Dermis blood vessel endothelial cell (primary cell): ENCODE measurements around the gene ILK. TPM values are rescaled to one million over a fixed set of nuclear protein-coding genes. Genes with fewer than 3 reads are reported as not detected.

Source experiments
- DNase-seq: peaks from one replicate; pipeline ENCODE4 v3.0.0; 2010
- total RNA-seq: library from RNA; depleted of rRNA; stranded (reverse); fragments of >200 nt; gene quantifications from 2 replicates; pipeline ENCODE4 v1.2.3, GENCODE V29; 2014

The ILK gene
- total RNA-seq, 1 donor from 2014 or later, result 163 TPM

DNA sequence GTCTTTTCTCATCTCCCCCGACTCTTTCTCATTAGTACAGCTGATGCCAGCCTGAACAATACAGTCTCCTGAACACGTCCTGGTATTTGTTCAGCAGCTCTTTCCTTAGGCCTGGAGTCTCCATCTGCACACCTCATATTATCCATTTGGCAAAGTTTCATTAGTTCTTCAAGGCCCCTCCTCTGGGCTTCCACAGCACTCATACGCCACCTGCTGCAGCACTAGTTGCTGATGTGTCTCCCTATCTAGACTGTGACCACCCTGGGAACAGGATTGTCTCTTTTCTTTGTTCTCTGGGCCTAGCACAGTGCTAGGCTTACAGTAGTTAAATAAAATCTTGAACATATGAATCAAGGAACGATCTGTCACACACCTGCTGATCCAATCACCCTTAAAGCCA lies 34.9 kb downstream of the ILK start:
- peak; percentile 28 for DNase-seq

DNA sequence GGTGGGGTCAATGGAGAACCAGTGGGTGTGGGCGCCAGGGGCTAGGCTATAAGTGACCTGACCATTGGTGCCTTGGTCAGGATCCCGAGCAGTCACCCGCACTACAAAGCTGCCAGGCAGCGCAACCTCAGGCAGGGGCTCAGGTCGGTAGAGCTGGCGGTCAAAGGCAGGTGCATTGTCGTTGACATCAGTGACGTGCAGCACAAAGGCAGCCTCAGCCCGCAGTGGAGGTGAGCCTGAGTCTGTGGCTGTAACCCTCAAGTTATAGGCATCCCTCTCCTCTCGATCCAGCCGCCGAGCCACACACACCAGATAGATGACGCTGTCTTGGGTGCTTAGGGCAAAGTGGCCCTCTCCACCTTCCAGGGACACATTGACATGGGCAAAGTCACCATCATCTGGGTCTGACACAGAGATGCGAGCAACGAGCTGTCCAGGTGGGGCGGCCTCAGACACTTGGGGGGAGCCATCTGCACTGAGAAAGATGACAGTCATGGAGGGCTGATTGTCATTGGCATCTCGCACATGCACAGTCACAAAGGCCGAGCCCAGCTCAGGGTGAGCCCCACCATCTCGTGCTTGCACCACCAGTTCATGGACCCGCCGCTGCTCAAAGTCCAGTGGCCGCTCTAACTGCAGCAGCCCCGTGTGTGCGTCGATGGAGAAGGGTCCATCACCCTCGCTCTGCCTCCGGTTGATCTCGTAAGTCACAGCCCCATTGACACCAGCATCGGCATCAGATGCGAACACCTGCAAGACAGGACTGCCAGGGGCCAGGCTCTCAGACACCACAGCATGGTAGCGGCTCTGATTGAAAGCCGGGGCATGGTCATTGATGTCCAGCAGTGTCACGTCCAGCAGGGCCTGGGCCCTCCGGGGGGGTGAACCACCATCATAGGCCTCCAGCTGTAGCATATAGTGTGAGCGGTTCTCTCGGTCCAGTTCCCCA lies 36.7 kb downstream of the ILK start:
- DNase-seq, result no peak

DNA sequence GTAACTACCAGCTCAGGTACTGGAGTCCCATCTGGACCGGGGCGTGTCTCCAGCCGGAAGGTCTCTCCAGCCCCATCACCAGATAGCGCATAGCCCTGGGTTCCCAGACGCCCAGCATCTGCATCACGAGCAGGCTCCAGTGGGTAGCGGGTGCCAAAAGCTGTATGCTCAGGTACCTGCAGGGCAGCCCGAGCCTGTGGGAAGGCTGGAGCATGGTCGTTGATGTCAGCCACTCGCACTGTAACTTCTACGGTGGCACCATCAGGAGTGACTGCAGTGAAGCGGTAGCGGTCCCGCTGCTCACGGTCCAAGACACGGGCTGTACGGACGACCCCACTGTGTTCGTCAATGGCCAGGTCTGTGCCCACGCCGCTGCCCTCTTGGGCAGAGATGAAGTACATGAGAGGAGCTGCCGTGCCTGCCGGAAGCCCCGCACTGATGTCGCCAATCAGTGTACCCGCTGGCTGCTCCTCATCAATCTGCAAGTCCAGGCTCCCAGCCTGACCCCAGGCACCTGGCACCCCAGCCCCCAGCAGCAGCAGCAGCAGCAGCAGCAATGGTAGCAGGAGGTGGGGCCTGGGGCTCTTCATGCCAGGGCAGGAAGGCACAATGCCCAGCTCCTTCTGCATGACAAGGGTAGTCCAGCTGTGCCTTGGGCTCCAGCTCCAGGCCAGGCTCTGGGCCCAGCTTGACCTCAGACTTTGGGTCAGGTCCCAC lies 37.6 kb downstream of the ILK start:
- DNase-seq, result no peak

DNA sequence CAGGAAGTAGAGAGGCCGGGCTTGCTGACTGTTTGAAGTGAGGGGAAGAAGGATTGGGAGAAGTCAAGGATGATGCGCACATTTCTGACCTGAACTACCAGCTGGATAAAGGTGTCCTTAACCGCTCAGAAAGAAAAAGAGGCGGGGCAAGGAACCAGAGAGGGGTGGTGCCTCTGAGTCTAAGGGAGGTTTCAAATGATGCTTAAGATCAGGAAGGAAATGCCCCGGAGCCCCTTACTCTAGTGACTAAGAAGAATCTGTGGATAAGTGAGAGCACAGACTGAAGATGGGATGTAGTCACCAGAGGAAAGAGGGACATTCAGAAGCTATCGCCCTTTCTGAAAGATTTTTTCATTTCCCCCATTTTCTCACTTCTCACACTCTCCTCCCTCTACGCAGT lies 39.4 kb downstream of the ILK start:
- DNase-seq, result no peak

DNA sequence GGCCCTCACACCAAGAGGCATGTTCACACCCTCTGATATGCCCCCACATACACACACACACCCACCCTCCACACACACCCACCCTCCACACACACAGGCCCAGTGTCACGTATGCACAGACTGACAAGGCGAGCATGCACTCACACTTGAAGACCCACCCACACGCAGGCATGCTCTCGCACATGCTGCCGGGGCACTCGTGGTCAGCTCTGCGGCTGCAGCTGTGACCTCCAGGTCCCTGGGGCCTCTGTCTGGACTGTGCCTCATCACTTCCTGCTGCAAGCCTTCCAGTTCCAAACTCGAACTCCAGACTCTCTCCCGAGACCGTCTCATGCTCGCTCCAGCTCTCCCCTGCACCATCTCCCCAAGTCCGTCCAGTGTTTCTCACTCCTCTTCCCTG lies 42.5 kb downstream of the ILK start:
- DNase-seq, result peak; percentile 77

DNA sequence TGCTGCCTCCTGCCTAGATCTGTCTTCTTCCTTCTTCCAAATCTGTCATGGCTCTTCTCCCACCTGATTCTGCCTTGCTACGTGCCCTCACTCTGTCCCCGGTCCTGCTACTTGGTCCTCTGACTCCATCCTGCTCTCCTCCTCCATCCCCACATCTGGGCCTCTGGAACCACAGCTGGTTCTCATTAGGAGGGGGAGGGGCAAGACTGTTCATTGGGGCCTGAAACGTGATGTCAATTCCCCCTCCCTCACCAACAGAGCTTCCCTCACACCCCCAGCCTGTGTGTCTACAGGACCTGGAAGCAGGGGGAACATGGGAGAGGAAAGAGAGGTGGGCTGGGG lies 43.0 kb downstream of the ILK start:
- DNase-seq, result no peak

DNA sequence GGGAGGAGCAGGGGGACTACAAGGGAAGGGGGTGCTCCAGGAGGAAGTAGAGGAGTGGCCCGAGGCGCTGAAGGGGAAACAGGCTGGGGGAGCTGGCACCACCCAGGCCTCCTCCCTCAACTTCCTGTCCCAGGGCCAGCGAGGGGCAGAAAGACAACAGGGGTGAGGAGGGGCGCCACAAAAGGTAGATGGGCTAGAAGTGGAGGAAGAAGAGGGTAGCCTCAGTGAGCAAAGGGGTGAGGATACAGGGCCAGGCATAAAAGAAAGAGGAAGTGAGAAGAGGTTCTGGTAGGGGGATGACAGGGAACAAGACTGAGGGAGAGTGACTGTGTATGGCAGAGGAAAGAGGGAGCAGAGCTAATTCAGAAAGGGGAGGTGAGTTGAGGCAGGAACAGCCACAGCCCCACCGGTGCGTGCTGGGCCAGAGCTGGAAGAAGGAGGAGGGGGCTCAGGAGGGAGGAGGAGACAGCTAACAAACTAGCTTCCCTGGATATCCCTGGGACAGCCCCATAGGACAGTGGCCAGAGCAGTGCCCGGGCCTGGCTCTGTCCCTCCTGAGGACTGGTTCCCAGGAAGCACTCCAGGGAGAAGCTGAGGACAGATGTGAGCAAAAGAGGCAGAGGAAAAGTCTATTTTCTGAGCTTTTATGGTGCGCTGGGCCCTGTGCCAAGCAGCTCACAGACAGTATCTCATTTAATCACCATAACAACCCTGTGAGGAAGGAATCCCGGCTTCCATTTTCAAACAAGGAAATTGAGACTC lies 43.5 kb downstream of the ILK start:
- peak; percentile 69 for DNase-seq

DNA sequence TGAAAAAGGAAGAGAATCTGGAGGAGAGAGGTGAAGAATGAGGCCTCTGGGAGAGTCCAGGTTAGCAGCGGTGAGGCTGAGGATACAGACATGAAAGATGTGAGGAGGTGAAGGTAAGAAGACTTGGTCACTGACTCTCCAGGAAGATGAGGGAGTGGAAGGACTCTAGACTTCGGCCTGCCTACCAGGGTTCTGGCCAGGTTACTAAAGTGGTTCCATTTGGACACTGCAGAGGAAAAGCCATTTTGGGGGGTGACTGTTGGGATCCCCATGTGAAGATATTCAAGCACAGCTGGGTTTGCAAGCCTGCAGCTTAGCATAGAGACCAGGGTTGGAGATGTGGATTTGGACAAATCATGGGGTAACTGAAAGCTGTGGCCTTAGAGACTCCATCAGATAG lies 44.3 kb downstream of the ILK start:
- no peak for DNase-seq

DNA sequence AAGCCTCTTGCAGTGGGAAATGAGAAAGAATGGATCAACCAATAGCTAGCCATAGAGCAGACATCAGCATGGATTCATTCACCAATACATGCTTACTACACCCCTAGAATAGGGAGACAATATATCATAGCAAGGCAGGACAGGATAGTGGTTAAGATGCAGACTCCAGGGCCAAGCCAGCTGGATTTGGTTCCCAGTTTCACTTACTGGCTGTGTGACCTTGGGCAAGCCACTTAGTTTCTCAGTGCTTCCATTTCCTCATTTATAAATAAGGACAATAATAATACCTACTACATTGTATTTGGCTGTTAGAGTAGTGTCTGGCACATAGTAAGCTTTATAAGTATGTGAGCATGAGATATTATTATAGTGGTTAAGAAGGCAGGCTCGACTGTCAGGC lies 44.9 kb downstream of the ILK start:
- DNase-seq, result no peak

DNA sequence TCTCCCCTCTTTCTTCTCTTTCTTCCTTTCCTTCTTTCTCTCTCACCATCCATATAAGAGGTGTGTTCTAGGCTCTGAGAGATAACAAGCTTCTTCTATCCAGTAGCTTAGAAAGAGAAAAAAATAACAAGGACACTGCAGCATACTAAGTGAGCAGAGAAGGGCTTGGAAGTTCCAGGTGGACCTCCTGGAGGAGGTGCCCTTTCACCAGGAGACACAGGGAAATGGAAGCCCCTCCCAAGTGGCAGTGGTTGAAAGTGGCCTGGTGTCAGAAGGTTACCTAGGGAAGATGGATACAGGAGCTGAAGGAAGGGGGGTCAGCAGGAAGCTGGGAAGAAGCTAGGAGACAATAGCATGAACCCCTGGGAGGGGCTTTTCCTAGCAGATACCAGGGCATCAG lies 46.5 kb downstream of the ILK start:
- no peak for DNase-seq

DNA sequence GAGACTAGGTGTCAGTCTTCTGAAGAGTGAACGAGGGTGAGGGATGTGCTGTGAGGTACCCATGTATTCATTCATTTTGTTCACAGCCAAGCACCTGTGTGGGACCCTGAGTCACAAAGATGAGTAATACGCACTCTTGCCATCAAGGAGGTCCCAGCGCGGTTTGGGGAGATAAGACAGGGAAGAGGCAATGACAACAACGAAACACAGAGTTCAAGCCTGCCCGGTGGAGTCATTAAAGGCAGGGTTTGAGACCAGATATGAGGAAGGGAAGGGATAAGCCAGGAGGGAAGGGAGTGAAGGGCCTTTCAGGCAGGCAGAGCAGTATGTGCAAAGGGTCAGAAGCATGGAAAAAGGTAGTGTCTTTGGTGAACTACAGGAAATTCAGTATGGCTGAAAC lies 47.4 kb downstream of the ILK start:
- no peak for DNase-seq

DNA sequence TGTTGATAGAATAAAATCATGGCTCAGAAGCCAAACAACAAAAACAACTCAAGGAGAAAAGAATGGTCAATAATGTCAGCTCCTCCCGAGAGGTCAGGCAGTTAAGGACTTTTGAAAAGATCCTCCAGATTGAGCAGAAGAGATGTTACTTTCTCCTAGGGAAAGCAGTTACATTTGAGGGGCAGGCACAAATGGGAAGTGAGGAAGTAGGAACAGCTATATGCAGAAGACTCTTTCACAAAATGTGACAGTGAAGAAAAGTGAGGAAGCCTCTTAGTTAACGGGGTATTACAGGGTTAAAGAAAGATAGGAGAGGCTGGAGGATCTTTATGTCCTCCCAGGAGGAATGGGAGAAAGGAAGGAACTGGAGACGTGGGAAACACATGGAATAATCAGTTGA lies 48.6 kb downstream of the ILK start:
- DNase-seq, result no peak

DNA sequence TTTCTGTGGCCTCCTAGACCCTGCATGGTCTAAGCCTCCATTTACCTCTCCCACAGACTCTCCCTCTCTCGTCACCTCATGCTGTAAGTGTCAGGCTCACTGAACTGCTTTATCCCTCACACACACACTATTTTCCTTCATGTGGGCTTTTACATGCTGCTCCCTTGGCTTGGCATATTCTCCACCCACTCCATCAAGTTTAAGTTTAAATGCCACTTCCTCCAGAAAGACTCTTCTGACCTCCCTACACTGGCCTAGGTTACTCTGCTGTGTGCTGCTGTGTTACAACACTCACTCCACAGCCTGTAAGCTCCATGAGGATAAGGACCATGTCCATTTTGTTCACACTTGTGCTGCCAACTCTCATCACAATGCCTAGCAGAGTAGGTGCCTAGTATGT lies 49.5 kb downstream of the ILK start:
- DNase-seq, result no peak

DNA sequence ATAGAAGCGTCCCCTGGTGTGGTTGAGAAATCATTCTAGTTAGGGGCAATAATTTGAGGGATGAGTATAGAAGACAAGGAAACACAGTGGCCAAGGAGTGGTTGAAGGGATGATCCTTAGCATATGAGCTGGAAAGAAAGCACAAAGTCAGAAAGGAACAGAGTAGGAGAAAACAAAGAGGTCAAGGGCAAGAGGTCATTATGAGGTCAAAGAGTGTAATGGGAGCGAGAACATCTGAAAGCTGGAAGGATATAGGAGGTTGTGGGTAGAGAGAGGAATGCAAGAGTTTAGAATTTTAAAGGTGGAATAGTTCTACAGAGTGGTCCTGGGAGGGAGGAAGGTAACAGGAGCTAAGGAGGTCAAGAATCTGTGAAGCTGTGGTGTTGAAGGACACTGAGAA lies 50.1 kb downstream of the ILK start:
- no peak for DNase-seq

DNA sequence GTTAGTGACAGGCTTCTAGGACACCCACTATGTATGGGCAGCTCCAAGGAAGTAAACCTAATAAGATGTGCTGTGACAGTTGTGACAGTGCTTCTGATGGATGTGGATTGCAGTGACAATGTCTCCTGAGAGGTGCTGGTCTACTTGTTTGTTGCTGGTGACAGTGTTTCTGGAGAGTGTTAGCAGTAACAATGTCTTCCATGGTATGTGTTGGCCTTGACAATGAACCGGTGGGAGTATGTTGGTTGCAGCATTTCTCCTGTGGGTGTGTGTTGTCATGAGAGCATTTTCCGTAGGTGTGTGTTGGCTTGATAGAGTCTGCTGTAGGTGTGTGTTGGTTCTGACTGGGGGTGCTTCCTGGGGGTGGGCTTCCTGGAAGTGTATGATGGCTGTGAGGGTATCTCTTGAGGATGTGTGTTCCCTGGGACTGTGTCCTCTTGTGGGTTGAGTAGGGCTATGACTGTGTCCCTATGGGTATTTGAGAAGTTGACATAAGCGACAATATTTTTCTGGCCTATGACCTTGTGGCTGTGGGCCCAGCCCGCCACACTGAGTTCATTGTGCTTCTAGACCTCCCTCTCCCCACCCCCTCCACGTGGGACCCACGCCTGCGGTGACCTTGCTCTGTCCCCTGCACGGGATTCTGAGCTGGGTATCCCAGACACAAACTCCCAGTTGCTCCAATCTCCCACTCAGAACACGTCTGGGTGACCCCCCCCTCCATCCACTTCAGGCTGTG lies 50.9 kb downstream of the ILK start:
- no peak for DNase-seq

DNA sequence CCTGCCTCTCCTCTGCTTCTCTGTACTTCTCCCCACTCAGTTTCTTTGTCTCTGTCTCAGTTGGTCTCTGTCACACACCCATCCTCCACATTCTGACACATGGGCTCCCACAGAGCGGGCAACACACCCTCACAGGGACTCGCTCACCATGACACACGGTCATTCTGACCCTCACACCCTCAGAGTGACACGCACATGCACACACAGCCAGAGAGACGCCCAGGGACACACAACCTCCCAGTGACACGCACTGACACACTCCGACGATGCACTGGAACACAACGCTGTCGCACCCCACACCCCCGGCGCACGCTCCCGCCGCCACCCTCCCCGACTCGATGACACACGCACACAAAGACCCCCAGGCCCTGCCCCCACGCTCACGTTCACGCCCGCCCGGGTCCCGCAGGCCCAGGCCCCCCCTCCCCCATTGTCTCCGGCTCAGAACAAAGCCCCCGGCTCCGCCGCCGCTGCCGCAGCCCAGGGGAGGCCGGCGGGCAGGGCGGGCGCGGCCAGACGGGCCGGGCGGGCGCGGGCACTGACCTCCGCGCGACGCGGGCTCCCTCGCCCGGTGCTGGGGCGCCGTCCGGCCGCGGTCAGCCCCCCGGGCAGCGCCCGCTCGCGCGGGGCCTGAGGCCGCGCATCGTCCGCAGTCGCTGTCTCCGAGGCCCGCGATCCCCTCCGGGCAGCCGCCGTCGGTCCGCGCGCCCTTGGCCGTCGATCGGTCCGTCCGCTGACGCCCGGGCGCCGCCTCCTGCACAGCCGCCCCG lies 51.6 kb downstream of the ILK start:
- DNase-seq, result peak; percentile 46

DNA sequence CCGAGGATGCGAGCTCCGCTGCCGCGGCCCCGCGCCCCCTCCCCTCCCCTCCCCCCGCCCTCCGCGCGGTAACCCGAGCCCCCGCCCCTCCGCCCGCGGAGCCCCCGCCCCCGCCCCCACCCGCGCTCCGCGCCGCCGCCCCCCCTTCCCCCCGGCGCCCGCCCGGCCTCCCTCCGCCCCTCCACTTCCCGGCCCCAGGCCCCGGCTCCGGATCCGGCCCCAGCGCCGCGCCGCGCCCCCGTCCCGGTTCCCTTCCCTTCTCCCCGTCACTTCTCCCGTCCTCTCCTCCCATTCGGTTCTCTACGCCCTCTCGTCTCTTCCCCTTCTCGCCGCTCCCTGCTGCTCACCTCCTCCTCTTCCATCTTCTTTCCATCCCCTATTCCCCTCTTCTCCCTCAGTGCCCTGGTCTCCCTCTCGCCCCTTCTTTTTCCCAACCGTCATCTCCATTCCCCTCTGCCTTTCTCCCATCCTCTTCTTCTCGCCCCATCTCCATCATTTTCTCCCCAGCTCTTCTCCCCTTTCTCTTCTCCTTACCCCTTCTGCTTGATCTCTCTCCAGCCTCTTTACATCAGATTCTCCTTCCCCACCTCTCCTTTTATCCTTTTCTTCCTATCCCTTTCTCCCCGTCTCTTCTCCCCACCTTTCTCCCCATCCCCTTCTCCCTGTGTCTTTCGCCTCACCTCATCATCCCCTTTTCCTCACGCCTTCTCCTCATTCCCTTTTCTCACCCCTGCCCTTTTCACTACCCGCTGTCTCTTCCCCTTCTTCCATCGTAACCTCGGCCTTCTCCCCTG lies 52.4 kb downstream of the ILK start, which contains the start of gene DCHS1:
Gene DCHS1 (minus strand): TSS at position 20 of the 794 bp plus-strand sequence. CDS start 14,196 bp downstream, outside the sequence.
- peak; percentile 37 for DNase-seq

DNA sequence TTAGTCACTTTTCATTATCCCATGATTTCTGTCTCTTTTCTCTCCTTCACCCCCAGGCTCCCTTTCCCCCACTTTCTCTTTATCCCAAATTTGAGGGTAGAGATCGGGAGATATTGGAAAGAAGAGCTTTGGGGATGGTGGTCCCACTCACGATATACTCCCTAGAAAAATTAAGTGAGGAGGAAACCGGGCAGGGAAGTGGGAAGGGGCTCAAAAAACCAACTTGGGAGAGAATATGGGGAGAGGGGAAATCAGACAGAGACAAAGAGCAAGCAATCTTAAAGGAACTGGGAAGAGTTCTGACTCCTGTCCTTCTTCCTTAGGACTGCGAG lies 53.0 kb downstream of the ILK start:
- DNase-seq, result no peak

DNA sequence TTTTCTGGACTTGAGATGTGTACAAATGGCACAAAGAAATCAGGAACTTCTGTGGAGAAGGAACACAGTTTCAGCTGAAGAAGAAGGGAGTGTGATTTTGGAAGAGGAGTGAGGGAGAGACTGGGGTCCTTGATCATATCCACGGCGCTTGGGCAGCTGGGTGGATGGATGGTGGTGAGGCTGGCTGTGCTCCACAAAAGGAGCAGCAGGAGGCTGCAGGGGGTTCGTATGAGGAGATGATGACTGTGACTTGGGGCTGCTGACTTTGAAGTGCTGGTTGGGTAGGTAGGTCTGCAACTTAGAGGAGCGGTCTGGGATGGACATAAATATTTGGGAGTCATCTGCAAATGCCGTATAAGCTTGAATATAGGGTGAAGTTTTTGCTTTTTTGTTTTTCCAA lies 53.4 kb downstream of the ILK start:
- no peak for DNase-seq

DNA sequence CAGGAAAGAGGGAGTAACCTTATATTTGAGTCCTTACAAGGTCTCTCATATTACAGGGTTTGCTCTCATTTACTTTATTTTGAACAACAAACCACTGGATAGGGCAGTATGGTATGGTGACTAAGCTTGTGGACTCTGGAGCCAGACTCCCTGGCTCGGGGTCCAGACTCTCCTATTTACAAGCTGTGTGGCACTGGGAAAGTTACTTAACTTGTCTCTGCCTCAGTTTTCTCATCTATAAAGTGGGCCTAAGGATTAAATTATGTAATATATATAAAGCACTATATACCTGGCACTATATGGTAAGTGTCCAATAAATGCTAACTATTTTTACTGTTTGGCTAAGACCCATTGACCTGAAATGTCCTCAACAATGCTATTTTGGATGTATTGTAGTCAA lies 53.8 kb downstream of the ILK start:
- no peak for DNase-seq

DNA sequence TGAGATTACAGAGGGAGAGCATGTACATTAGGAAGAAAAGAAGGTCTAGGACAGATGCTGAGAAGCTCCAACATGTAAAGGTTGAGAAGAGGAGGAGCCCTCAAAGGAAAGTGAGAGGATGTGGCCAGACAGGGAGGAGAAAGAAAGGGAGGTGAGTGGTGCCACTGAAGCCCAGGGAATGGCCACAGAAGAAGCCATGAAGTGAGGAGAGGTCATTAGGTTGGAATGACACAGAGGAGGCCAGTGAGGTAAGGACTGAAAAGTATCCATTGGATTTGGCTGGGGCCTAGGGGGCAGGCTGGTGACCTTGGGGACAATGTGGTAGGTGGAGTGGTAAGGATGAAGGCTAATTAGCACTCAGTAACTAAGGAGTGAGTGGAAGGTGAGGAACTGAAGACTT lies 55.1 kb downstream of the ILK start:
- DNase-seq, result no peak
